Measurements from ENCODE around the gene MALSU1.

- TF ChIP-seq CTCF (IDR thresholded peaks at IDR 0.05), result no peak
- no peak for TF ChIP-seq POLR2A (IDR thresholded peaks at IDR 0.05)
Observed at GRCh38 chr7:23350466-23350865, 51.3 kb downstream of the MALSU1 start.
